ENCODE data around the gene EXOSC1.
"Not testable (repeated sequence)": the region's sequence is repeated elsewhere in the genome, so short reads cannot be mapped to it uniquely, and the experiment has no call there.

Gene EXOSC1

GRCh38 chr10:97456686-97457065 lies 10.9 kb upstream of the EXOSC1 start:
- DNase-seq: no peak

GRCh38 chr10:97456034-97456685 lies 10.4 kb upstream of the EXOSC1 start:
- no peak for DNase-seq

DNA sequence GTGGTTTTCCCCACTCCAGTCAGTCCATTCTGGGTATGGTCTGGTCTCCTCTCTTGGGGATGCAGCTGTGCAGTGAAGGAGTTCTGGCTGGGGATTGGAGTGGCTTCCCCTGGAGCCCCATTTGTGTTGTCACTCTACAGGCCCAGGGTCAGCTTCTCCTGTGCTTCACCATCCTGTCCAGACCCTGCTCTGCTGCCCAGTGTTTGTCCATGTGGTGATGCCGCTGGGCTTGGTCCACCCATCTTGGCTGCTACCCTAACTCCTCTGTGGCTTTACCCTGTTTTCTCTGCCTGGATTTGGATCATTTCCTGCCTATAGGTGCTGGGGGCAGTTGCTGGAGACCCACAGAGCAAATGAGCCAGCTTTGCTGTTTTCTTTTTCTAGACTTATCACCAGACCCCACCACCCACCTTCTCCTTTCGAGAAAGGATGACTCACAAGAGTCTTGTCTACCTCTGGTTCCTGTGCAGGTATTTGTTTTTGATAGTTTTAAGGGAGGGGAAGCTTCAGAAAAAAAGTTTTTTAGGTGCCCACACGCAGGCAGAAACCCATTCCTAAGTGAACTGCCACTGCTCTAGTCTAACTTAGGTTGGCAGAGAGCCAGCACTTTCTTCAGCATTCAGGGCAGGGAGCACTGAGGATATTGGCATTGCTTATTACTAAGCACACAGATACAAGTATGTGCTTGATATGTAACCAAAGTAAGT lies 8.7 kb upstream of the EXOSC1 start:
- DNase-seq: no peak

DNA sequence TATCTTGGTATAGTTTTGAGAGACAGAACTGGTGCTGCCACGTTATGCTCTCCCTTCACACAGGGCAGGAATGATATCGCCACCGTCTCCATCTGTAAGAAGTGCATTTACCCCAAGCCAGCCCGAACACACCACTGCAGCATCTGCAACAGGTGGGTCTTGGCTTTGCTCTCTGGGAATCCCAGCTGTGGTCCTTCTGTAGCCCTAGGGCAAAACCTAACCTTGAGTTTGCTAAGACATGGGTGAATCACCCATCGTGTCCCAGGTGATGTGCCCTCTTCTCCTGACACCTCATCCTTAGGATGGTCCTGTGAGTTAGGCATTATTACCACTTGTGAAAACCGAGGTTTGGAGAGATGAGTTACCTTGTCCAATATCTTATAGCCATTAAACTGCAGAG lies 6.5 kb upstream of the EXOSC1 start:
- DNase-seq: no peak

DNA sequence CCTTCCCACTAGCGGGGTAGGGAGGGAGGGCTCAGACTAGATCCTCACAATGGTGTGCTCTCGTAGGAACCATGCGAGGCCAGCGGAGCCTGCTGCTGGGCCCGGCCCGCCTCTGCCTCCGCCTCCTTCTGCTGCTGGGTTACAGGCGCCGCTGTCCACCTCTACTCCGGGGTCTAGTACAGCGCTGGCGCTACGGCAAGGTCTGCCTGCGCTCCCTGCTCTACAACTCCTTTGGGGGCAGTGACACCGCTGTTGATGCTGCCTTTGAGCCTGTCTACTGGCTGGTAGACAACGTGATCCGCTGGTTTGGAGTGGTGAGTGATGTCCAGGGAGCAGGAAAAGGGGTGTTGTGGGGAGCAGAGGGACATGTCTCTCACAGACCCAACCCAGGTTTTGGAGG lies 5.8 kb upstream of the EXOSC1 start:
- DNase-seq: no peak

- no peak for DNase-seq
Measured at GRCh38 chr10:97450828-97451227, 5.0 kb upstream of the EXOSC1 start.

- DNase-seq: no peak
Measured at GRCh38 chr10:97445357-97445721, 467 bp downstream of the EXOSC1 start.

GRCh38 chr10:97444212-97444611 lies 1.6 kb downstream of the EXOSC1 start:
- no peak for DNase-seq

GRCh38 chr10:97442277-97442676 lies 3.5 kb downstream of the EXOSC1 start:
- no peak for DNase-seq

DNA sequence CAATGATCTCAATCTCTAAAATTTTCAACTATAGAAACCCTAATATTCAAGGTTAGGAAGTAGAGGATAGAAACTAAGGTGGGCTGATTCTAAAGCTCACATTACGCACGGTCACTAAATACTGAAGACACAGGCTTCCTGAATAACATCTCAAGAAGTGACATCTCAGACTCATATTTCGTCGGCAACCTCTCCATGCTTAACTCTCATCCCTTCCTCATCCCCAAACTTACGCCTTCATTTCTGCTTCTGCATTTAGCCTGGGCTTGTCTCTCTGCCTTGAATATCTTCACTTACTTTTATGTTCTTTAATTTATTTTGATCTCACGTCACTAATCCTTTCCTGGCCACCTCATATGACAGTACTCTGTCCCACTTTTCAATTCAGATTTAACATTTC lies 10.6 kb downstream of the EXOSC1 start:
- no peak for DNase-seq

DNA sequence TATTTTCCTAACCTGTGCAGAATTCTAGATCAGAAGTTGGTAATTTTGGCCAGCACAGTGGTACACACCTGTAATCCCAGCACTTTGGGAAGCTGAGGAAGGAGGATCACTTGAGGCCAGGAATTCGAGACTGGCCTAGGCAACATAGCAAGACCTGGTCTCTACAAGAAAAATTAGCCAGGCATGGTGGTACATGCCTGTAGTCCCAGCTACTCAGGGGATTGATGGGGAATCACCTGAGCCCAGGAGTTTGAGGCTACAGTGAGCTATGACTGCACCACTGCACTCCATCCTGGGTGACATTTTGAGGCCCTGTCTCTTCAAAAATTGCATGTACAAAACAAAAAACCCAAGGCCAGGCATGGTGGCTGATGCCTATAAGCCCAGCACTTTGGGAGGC lies 11.2 kb downstream of the EXOSC1 start:
- DNase-seq: no peak

GRCh38 chr10:97434055-97434454 lies 11.8 kb downstream of the EXOSC1 start:
- DNase-seq: no peak

DNA sequence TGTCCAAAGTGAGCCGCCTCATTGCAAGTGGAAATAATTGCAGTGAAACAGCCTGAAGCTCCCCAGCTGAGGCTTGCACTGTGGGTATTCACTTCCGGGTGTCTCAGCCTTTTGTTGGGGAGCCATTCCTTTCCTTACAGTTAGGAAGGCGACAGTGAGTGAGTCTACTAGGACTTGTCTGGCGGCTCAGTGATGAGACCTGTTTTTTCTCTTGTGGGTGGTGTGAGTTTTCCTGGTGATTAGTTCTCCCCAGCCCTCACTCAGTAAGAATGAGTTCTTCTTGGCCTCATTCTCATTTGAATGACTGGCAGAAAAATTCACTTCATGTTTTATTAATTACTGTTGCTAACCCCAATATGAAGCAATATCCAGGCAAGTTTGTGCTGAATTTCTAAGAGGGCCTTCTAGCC lies 17.2 kb downstream of the EXOSC1 start:
- DNase-seq: no peak

DNA sequence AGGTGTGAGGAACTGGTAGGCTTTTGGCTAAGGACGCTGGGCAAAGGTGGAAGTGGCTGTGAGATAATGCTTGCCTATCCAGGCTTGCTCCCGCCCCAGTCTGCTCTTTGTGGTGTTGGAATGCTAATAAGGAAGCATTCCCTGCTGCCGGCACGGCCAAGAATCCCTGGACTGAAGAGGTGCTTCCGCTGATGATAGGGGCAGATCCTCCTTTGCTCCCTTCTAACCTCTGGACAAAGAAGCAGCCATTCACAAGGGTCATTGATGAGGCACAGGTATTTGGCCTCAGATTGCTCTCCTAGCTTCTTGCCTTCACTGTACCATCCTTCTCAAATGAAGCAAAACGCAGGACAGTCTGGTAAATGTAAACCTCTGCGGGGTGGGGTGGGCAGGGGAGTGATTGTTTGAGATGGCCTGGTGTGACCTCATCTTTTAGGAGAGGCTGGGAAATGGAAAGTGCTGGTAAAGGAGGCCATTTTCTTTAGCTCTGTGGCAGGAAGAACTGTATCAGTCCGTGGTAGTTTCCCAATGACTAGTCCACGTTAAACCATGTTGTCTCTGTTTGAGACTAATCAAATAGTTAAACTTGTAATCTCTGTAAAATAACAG lies 18.1 kb downstream of the EXOSC1 start:
- no peak for DNase-seq

- DNase-seq: no peak
Measured at GRCh38 chr10:97426776-97427570, 18.8 kb downstream of the EXOSC1 start.

DNA sequence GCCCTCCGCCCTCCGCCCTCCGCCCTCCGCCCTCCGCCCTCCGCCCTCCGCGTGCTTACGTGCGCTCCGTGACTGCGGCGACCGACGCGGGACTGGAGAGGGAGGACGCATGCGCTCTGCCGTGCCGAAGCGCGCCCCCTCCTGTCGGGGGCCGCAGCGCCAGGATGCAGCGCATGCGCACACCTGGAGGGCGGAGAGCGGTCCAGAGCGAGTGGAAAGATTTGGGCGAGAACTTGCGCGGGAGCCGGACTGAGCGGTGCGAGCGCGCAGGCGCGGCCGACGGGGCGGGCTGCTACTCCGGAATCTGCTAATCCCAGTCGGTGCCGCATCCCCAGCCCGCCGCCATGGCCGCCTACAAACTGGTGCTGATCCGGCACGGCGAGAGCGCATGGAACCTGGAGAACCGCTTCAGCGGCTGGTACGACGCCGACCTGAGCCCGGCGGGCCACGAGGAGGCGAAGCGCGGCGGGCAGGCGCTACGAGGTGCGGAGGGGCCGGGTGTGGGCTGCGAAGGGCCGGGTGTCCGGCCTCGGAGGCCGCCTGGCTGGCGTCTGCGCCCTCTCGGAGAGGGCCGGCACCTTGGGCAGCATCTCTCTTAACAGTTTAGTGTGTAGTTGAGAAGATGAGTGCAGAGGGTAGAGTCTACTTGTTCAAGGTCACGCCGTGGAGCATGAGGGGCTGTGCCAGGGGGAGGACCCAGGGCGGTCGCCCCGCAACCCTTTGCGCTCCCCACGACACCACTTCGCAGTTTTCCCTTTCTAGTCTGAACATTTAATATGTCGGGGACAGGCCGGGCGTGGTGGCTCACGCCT lies 19.6 kb downstream of the EXOSC1 start, which contains the start of gene PGAM1:
Gene PGAM1, plus strand, starts transcription at position 228 of the 812 bp plus-strand sequence. Its CDS starts 117 bp downstream, at position 345.
- peak; percentile 91 for DNase-seq

DNA sequence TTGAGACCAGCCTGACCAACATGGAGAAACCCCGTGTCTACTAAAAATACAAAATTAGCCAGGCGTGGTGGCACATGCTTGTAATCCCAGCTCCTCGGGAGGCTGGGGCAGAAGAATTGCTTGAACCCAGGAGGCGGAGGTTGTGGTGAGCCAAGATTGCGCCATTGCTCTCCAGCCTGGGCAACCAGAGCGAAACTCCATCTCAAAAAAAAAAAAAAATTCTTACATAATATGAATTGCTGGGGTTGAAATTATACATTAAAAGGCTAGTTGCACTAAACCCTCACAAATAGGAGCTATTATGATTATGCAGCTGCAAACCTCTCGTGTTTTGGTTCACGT lies 22.1 kb downstream of the EXOSC1 start:
- DNase-seq: not testable (repeated sequence)

- no peak for DNase-seq
Measured at GRCh38 chr10:97416565-97416964, 29.2 kb downstream of the EXOSC1 start.

DNA sequence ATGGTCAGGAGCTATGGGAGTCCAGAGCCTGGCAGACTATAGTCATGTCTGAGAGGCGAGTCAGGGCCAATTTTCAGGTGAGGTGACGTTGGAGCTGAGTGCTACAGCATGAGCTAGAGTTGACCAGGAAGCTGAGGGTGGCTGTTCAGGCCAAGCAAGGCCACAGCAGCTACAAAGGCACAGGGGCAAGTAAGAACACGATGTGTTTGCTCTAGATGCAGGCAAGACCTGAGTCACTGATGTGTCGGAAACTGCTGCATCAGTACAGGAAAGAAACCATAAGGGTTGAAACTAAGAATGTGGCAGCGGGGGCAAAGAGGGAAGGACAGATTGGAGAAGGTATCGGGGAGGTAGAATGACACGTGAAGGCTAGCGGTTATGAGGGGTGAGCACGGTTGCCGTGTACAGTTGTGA lies 32.9 kb downstream of the EXOSC1 start:
- no peak for DNase-seq

- no peak for DNase-seq
Measured at GRCh38 chr10:97411406-97411805, 34.4 kb downstream of the EXOSC1 start.

DNA sequence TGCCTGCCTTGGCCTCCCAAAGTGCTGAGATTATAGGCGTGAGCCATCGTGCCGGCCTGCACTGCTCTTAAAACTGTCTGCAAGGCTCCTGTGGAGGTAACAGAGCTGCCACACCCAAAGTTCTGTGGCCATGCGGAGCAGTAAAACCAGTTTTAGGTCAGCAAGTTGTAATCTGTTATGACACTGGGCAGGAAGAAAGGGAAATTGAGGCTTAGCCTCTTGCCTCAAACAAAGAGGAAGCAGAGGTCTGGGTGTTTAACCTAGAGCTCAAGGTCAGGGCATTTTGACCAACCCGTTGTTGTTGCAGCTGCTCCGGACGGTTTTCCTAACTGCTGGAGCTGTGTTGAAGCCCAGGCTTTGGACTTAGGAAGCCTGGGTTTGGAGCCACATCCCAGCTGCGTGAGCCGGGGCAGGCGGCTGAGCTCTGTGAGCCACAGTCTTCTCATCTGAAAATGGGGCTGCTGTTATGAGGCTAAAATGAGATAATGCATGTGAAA lies 37.3 kb downstream of the EXOSC1 start:
- no peak for DNase-seq

DNA sequence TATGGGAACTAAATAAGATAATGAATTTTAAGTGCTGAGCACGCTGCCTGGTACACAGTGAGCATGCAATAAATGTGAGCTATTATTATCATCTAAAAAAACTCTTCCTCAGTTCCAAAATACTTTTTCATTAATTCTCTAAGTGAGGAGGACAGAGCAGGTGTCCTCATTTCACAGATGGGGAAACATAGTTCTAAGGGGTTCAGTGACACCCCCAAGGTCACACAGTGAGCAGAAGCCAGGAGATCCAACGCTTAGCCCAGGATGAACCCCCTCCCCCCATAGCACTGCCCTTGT lies 37.9 kb downstream of the EXOSC1 start:
- no peak for DNase-seq
